HG03439 (cell line): ENCODE data around the gene OR4A15.

ENCODE experiments used
- ATAC-seq: cut with Tn5 transposase; IDR thresholded peaks from one replicate; pipeline ENCODE4 v1.9.1; 2021; ENCODE audit warnings: mild to moderate bottlenecking, moderate library complexity; ENCODE audit not compliant: unreplicated experiment

The OR4A15 gene

DNA sequence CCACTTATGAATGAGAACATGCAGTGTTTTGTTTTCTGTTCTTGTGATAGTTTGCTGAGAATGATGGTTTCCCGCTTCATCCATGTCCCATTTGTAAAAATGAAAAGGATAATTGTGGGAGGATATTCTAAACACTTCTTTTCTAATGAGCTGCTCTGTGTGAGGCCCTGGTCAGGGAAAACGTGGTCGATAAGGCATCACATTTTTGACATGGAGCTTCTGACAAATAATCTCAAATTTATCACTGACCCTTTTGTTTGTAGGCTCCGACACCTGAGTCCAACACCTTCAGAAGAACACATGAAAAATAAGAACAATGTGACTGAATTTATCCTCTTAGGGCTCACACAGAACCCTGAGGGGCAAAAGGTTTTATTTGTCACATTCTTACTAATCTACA is at the start of gene OR4A15:
Gene OR4A15 (plus strand): TSS at position 301 of the 400 bp plus-strand sequence. CDS start 0 bp downstream, at position 301.
- ATAC-seq: no peak

DNA sequence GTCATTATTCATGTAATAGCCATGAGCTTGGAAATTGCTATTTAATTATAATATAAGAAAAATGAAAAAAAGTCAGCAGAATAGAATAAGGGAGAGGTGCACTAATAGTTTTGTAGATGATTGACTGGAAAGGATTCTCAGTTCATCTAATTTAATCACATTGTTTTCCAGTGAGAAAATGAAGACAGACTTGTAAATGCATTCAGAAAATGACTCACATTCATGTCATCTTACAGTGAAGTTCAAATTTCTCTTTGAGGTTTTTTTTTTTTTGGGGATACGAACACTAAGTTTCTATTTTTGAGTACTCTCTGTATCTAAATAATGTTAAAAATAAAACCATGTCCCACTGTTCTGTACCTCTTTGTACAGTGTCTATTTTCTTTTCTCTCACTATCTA is 43.3 kb upstream of the OR4A15 start:
- no peak for ATAC-seq

DNA sequence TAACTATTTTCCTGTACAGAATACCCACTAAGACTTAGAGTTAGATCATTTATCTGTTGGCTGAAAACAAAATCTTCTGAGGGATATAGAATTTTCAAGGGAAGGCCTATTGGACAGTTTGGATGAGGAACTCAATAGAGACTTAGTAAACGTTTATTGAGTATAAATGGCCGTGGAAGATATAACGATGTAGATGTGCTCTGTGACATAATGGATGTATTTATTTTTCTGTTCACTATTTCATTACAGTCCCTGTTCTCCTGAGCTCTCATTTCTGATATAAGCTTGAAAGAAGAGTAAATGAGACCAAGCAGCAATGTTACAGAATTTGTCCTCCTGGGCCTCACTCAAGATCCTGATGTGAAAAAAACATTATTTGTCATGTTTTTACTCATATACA is 24.9 kb upstream of the OR4A15 start, which contains the start of gene OR4A16:
Gene OR4A16 (plus strand): TSS at position 301 of the 400 bp plus-strand sequence. CDS start 0 bp downstream, at position 301.
- no peak for ATAC-seq

- ATAC-seq: no peak
Observed at GRCh38 chr11:55345306-55345705, 22.5 kb upstream of the OR4A15 start.

DNA sequence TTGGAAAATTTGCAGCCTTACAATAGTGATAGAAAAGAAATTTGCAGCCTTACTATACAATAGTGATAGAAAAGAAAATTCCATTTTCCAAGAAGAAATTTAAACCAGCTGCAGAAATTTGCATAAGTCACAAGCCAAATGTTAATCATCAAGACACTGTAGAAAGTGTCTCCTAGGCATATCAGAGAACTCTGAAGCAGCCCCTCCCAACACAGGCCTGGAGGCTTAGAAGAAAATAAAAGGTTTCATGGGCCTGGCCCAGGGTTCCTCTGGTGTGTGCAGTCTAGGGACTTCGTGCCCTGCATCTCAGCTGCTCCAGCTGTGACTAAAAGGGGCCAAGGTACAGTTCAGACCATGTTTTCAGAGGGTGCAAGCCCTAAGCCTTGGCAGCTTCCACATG is 18.7 kb upstream of the OR4A15 start:
- no peak for ATAC-seq

DNA sequence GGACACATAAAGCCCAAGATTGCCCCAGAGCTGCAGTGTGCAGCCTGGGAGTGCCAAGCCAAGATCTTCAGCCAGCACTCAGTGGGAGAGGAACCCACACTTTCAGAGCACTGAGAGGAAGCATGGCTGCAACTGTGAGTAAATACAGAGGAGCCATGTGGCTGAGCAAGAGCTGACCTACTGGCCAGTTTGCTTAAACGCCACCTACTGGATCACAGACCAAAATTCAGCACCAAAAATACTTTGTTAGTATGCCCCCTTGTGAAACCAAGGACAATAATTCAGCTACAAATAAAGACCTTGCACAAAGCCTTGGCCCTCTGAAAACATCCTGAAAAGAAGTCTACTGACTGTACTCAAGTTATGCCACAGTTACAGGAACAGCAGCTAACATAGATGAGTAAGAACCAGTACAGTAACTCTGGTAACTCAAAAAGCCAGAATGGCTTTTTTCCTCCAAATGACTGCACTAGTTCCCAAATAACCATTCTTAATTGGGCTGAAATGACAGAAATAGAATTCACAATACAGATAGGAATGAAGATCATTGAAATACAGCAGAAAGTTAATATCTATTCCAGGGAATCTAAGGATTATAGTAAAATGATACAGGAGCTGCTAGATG is 10.1 kb upstream of the OR4A15 start:
- no peak for ATAC-seq

GRCh38 chr11:55401011-55401410 is 33.2 kb downstream of the OR4A15 start:
- ATAC-seq: no peak
